SK-N-SH (cell line): ENCODE results near the gene PXDC1. TPM values are rescaled to one million over a fixed set of nuclear protein-coding genes. Genes with fewer than 3 reads are reported as not detected.

Source experiments
- polyA plus RNA-seq, 3 experiments: library from polyadenylated mRNA; depleted of rRNA; stranded (reverse); fragments of >200 nt; gene quantifications; 2 replicates each; pipeline ENCODE4 v1.2.3, GENCODE V29; 2012
- small RNA-seq, 7 experiments: library from RNA; depleted of rRNA; stranded (forward); fragments of <200 nt; gene quantifications; one replicate each; pipeline ENCODE3, GENCODE V24; 2012

PXDC1 gene
- polyA plus RNA-seq, 1 of the 3 experiments (the other 2 are of a cell fraction), result 14.1 TPM

Small RNA genes lying within 50 kb of the gene (small RNA-seq; reads per million reads assigned to genes)
- gene AL033523.1, result 0 reads per million in 7 experiments

Other genes starting within 250 kb of the PXDC1 start
- gene FAM50B, start 97.7 kb upstream of the PXDC1 start, polyA plus RNA-seq (2012; rRNA removed), result 12.9 and 13.8 TPM in 2 replicates